Cardiac fibroblast (primary cell): Measurements from ENCODE around the gene BAG2.

Experiments used
- DNase-seq, 2 donors: peaks; one replicate each; pipeline versions ENCODE4 v3.0.0 to v3.0.0-alpha.2; 2010; ENCODE audit warnings: low read depth in 2 of 2
- H3K4me3 ChIP-seq, 2 donors: replicated peaks in 1 of 2; 1 replicate in 1 of 2; 2 replicates in 1 of 2; pipeline ENCODE4 v1.5.1; 2011; ENCODE audit warnings: low read depth in 2 of 2, low read length in 2 of 2, mild to moderate bottlenecking in 2 of 2, moderate library complexity in 1 of 2
- TF ChIP-seq, protein P1 (sequence below): IDR thresholded peaks from one replicate; pipeline ENCODE4 v1.5.1; 2011; ENCODE audit warnings: low read depth, mild to moderate bottlenecking, low read length, inconsistent platforms

The BAG2 gene

DNA sequence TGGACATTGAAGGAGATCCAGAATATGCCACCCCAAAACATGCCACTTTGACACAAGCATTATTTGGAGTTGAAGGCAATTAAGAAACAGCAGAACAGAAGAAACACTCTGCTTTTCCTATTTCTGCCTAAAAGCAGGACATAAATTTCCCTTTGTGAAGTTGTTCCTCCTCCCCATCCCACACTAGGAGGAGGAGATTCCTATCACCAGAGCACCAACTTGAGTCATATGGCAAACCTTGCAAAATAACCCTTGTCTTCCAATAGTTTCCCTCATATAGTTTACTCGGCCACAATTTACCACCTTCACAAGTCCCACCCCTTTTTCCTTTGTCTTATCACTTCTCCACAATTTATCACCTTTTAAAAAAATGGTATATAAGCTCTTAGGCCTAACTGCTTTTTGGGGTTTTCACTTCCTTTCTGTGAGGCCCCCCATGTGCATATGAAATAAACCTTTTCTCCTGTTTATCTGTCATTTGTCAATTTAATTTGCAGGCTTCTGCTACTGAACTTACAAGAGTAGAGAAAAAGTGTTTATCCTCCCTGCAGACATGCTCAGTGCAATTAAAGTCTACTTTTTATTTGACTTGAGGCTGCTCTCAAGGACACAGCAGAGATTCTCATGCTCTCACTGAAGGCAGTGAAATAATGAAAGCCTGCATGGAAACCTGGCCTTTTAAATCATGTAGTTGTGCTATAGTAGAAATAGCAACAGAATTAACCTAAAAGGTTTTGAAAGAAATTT is 52.8 kb downstream of the BAG2 start:
- peak; percentile 58 to 68 for DNase-seq
- TF ChIP-seq, protein P1, sequence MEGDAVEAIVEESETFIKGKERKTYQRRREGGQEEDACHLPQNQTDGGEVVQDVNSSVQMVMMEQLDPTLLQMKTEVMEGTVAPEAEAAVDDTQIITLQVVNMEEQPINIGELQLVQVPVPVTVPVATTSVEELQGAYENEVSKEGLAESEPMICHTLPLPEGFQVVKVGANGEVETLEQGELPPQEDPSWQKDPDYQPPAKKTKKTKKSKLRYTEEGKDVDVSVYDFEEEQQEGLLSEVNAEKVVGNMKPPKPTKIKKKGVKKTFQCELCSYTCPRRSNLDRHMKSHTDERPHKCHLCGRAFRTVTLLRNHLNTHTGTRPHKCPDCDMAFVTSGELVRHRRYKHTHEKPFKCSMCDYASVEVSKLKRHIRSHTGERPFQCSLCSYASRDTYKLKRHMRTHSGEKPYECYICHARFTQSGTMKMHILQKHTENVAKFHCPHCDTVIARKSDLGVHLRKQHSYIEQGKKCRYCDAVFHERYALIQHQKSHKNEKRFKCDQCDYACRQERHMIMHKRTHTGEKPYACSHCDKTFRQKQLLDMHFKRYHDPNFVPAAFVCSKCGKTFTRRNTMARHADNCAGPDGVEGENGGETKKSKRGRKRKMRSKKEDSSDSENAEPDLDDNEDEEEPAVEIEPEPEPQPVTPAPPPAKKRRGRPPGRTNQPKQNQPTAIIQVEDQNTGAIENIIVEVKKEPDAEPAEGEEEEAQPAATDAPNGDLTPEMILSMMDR: no peak
- no peak overlapping the region for H3K4me3 ChIP-seq

DNA sequence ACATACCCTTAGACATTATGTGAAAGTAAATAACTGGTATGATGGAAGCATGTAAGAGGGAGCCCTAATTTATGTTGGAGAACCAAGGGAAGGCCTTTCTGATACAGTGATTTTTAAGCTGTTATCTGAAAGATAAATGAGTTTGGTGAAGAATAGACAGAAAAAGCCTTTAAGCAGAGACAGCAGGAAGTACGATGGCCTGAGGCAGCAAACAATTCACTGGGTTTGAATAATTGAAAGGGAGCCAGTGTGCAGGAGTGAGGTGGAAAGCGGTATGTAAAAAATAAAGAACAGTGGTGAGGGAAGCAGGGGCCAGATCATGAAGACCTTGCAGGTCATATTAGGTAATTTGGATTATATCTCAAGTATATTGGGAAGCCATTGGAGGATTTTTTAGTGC is 54.1 kb downstream of the BAG2 start:
- TF ChIP-seq, protein P1: no peak
- no peak for DNase-seq
- H3K4me3 ChIP-seq: no peak overlapping the region
